T47D (cell line): ENCODE data around the gene ACER2.
"Not testable (repeated sequence)": the region's sequence is repeated elsewhere in the genome, so short reads cannot be mapped to it uniquely, and the experiment has no call there.

Experiments
- DNase-seq, 2 experiments: peaks; one replicate each; pipeline versions ENCODE4 v3.0.0 to v3.0.0-alpha.2; 2011 to 2012; ENCODE audit warnings: low read depth in 1 of 2, low spot score in 1 of 2
- JUND ChIP-seq: IDR thresholded peaks from 2 replicates; pipeline ENCODE4 v1.6.1; 2012; ENCODE audit warnings: low read depth
- in situ Hi-C: cut with HindIII; loops from 2 replicates; pipeline ENCODE4 v1.10.0; 2016; ENCODE audit warnings: low sequenced_read_pairs, low pct_unique_long_range_greater_than_20kb

Gene ACER2

DNA sequence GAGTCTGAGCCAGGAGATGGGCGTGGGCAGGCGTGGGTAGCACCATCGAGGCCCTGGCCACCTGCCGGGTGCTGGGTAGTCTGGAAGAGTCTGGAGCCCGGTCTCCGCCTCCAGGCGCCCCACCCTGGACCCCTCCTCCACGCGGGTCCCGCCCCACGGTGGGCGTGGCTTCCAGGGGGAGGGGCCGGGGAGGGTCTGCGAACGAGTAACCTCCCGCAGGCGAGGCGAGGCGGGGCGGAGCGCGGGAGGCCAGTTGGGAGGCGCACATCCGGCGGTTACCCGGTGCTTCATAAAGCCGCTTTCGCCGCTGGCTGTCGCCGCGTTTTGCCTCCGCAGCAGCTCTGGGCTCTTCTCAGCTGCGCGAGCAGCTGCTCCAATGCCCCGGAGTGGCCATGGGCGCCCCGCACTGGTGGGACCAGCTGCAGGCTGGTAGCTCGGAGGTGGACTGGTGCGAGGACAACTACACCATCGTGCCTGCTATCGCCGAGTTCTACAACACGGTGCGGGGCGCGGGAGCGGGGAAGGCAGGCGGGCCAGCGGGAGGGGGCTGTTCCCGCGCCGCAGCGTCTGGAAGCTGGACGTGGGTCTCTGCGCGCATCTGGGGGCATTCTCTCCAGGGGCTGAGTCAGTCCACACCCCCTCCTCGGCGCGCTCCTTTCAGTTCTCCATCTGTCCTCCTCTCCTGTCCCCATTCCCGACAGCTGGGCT is at the start of gene ACER2:
TSS of gene ACER2 (plus strand) at position 317 of the 708 bp plus-strand sequence. CDS start at position 393, 76 bp downstream.
- in situ Hi-C loops: no loop called here
- no peak for TF ChIP-seq JUND

DNA sequence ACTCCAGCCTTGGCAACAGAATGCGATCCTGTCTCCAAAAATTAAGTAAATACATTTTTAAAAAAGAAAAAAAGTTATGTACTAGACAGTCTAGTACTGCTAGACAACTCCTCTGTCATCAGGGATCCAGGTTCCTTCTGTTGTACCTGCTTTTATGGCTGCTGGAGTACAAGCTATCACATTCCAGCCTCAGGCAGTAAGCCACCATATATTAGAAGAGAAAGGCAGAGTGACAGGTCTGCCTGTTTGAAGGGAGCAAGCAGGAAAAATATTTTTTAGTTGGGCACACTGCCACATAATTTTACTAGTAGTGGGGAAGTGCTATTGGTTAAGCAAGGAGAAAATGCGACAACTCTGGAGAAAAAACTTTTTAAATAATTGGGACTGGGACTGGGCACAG is 39.7 kb upstream of the ACER2 start:
- in situ Hi-C loops: no loop called here

More for the DNA sequence above, at the start of gene ACER2:
- peak; percentile 67 to 93 for DNase-seq

DNA sequence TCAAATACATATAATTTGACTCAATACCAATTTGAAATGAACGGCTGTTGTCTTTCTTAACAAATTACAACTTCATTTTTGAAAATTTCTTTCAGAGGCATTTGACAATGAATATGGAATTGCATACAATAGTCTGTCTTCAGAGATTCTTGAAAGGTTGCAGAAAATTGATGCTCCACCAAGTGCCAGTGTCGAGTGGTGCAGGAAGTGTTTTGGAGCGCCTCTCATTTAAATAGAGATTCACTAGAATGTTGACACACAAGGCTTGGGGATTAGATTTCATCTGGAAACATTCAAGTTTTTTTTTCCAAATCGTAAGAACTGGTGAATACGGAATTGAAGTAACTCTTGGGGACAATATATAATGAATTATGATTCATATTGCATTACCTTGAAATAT is 36.9 kb upstream of the ACER2 start:
- TF ChIP-seq JUND: no peak
- DNase-seq: peak in 1 of 2 experiments; percentile 44
- in situ Hi-C loops: no loop called here

More for the DNA sequence above, 39.7 kb upstream of the ACER2 start:
- TF ChIP-seq JUND: no peak
- peak in 1 of 2 experiments; percentile 65 for DNase-seq

DNA sequence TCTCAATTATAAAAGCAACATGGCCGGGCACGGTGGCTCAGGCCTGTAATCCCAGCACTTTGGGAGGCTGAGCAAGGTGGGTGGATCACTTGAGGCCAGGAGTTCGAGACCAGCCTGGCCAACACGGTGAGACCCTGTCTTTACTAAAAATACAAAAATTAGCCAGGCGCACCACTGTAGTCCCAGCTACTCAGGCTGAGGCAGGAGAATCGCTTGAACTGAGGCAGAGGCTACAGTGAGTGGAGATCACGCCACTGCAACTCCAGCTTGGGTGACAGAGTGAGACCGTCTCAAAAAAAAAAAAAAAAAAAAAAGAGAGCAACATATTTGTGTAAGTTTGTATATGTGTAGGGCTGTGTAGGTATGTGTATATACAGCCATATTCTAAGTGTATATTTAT is 36.2 kb upstream of the ACER2 start:
- no peak for TF ChIP-seq JUND
- in situ Hi-C loops: no loop called here
- no peak for DNase-seq

DNA sequence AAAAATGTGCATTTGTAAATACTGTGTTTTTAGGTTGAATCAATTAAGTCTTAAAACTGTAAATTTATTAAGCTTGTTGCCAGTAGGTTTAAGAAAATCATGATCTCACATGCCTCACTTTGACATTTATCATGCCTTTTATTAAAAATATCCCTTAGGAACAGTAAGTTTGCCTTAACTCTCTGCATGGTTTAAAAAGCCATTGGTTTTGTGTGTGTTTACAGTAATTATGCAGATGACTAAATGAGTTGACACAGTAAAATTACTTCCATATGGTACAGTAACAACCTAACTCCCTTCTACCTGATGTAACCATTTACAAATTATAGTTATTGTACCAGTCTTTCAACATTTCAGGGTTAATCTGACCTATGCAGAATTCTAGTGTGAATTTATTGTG is 35.3 kb upstream of the ACER2 start:
- in situ Hi-C loops: no loop called here
- DNase-seq: no peak
- TF ChIP-seq JUND: no peak

DNA sequence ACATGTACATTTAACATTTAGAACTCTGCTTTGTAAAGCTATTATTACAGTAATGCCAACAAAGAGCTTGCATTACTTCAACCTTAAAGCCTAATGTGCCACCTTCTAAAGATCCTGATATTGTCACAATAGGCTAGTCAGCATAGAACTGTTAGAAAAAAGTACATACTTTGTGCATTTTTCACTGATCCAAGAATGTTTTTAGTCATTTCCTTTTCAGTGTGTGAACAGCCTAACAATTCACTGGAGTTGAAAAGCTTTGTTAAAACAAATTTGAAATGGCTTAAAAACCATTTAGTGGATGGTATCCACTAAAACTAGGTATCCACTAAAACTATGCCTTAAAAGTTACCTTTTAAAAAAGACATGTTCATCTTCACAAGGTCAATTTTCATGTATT is 33.3 kb upstream of the ACER2 start:
- no peak for DNase-seq
- in situ Hi-C loops: no loop called here
- no peak for TF ChIP-seq JUND

DNA sequence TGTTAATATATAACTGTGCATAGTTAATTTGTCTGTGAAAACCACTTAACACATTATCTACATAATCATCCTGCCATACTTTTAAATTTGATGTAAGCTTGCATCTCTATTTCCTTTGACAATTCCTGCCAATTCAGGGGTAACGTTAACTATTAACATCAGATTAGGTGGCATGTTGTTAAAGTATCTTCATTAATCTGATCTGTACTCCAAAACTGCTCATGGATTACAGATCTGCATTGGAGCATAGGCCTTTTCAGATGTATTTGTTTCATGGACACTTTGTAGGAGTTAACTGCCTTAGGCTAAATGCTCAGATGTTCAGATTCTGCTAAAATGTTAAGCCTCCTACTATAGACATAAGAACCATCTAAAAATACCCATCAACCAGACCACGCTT is 31.9 kb upstream of the ACER2 start:
- in situ Hi-C loops: no loop called here
- DNase-seq: no peak
- TF ChIP-seq JUND: no peak

DNA sequence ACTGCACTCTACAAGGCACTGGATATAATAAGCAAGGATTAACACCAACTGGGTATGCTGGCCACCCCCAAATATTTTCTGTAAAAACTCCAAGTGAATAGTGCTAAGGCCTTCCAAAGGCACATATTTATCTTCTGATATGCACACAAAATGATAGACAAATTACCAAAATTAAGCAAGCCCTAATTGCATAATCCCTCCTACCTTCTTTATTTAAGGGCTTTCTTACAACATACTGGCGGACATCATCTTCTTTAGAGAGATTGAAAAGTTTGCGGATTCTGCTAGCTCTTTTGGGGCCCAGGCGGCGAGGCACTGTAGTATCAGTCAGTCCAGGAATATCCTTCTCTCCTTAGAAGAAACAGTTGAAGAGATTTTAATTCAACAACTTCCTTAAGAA is 30.6 kb upstream of the ACER2 start:
- in situ Hi-C loops: no loop called here
- no peak for DNase-seq
- no peak for TF ChIP-seq JUND

DNA sequence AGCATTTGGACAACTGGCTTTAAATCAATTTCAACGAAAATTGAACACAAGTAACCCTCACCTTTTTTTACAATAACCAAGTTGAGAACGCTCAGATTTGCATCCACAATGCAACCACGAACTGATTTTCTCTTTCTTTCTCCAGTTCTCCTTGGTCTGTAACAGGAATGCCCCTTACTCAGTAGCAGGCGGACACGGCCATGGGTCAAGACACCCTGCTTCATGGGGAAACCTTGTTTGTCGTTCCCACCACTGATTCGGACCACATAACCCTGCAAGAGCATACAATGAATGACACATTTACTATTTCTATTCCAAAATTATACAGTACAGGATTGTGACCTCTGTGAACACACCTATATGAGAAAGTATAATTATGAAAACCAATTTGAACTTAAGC is 30.2 kb upstream of the ACER2 start:
- no peak for TF ChIP-seq JUND
- no peak for DNase-seq
- in situ Hi-C loops: no loop called here

DNA sequence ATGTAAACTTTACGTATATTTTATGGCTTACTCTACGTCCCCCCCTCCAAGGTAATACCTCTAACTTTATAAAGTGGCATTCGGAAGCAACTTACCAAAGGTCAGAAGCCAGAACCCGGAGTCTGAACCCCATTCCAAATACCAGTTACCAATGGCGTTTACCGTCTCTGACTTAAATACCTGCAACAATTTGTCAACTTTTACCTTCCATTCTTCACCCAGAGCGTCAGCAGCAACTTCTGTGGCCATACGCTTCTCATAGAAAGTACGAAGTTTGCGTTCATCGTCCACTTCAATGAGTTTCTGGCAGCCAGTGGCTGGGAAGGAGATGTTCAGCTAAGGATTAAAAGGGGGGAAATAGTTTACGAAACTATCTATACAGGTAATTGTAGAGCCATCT is 29.5 kb upstream of the ACER2 start:
- no peak for DNase-seq
- TF ChIP-seq JUND: no peak
- in situ Hi-C loops: no loop called here

DNA sequence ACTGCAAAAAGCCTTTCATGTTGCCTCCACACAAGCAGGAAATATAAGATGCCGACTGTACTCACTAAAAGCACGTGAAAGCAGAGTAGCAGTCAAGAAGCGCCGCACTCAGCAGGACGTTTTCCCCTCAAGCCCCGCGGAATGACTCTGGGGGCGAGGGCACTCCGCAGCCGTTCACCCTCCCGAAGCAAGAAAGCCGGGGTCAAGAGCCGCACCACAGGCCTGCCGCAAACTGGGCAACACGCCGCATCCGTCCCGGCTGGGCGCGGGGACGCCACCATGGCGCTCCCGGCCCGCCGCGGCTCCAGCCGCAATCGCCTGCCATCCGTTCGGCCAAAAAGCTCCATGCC is 29.1 kb upstream of the ACER2 start:
- TF ChIP-seq JUND: no peak
- in situ Hi-C loops: no loop called here
- DNase-seq: no peak

DNA sequence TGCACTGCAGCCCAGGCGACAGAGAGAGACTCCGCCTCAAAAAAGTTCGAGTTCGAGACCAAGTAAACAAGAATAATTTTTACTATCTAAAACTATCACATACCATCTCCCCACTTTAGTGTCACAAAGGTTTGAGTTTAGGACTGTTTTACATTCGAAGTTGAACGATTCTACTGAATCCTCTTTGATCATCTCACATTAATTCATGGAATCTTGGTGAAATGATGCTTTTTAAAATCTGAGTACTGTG is 28.1 kb upstream of the ACER2 start:
- in situ Hi-C loops: no loop called here
- TF ChIP-seq JUND: no peak
- no peak for DNase-seq

DNA sequence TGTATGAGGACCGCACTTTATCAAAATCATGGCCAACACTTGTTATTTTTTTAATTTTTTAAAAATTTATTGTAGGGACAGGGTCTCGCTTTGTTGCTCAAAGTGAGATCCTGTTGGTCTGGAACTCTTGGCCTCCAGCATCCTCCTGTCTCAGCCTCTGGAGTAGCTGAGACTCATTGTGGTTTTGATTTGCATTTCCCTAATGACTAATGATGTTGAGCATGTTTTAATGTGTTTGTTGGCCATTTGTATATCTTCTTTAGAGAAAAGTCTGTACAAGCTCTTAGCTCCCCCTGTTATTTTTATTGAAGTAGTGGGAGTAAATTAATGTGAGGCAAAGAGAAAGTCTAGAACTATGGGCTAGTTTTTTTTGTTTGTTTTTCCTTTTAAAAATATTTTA is 27.2 kb upstream of the ACER2 start:
- no peak for TF ChIP-seq JUND
- in situ Hi-C loops: no loop called here
- DNase-seq: no peak

DNA sequence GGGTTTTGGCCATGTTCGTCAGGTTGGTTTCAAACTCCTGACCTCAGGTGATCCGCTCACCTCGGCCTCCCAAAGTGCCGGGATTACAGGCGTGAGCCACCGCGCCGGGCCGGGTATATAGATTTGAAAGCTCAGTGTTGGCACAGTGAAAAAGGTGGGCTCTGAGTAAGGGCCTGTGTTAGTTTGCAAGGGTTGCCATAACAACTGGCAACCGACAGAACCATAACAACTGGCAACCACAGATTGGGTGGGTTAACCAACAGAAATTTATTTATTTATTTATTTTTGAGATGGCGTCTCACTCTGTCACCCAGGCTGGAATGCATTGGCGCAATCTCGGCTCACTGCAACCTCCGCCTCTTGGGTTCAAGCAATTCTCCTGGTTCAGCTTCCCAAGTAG is 23.6 kb upstream of the ACER2 start:
- in situ Hi-C loops, DNase-seq: not testable (repeated sequence)
